ENCODE results near the gene TMEM50B. TPM values are rescaled to one million over a fixed set of nuclear protein-coding genes. Genes with fewer than 3 reads are reported as not detected.
A peak's percentile ranks its signal among the peaks of the same experiment; 100 is the strongest.

Gene TMEM50B
- total RNA-seq, 1 experiment from 2014 or later = 28.4 TPM

DNA sequence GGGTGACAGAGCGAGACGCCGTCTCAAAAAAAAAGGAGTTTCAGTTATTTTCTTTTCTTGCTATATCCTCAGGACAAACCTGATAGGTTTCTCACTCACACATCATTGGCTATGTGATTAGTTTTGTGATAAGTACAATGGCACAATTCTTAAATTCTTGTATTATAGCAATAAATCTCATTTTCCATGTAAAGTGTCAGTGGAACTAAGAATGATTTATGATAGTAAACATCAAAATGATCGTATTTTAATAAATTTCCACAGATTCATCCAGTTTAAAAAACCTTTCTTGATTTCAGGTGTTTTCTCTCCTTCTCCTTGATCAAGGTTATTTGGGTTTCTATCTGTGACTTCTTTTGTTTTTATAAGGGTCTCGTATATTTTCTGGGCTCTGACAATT, 8.2 kb upstream of the TMEM50B start:
- no peak overlapping the region for H3K27ac Mint-ChIP-seq (ENCODE audit: unreplicated experiment)
- no peaks in the 10 kb centered on the region for H3K9me3 Mint-ChIP-seq (ENCODE audit: low read depth, unreplicated experiment)
- BruUV-seq (replicated peaks) = no TSS peak
- no peak overlapping the region for H3K4me3 Mint-ChIP-seq (ENCODE audit: low read depth, unreplicated experiment)
- no peak for DNase-seq
- intact Hi-C loops (cut with micrococcal nuclease; ENCODE audit: unreplicated experiment) = no loop called here
- no peaks in the 10 kb centered on the region for H3K27me3 Mint-ChIP-seq (ENCODE audit: unreplicated experiment)
- CTCF ChIA-PET = no interaction called here
- H3K4me1 Mint-ChIP-seq (ENCODE audit: low read depth, unreplicated experiment) = no peaks in the 10 kb centered on the region
- no peak for TF ChIP-seq CTCF (IDR thresholded peaks at IDR 0.05; ENCODE audit: unreplicated experiment)
- peaks cover 13% of the 10 kb centered on the region for H3K36me3 Mint-ChIP-seq (ENCODE audit: insufficient read depth, unreplicated experiment)

- no peak overlapping the region for H3K27ac Mint-ChIP-seq (ENCODE audit: unreplicated experiment)
- TF ChIP-seq CTCF (IDR thresholded peaks at IDR 0.05; ENCODE audit: unreplicated experiment) = no peak
- no peaks in the 10 kb centered on the region for H3K9me3 Mint-ChIP-seq (ENCODE audit: low read depth, unreplicated experiment)
- no peak overlapping the region for H3K4me3 Mint-ChIP-seq (ENCODE audit: low read depth, unreplicated experiment)
- BruUV-seq (replicated peaks) = no TSS peak
- intact Hi-C loops (cut with micrococcal nuclease; ENCODE audit: unreplicated experiment) = no loop called here
- no peaks in the 10 kb centered on the region for H3K27me3 Mint-ChIP-seq (ENCODE audit: unreplicated experiment)
- H3K36me3 Mint-ChIP-seq (ENCODE audit: insufficient read depth, unreplicated experiment) = peaks cover 30% of the 10 kb centered on the region
- CTCF ChIA-PET = interaction anchor here (0.9 kb wide), 1 partner anchor 20 kb away, joined by 3 read pairs; no protein-coding TSS in a partner anchor
- no peaks in the 10 kb centered on the region for H3K4me1 Mint-ChIP-seq (ENCODE audit: low read depth, unreplicated experiment)
- no peak for DNase-seq
Observed at GRCh38 chr21:33481314-33481943, 1.7 kb upstream of the TMEM50B start.

DNA sequence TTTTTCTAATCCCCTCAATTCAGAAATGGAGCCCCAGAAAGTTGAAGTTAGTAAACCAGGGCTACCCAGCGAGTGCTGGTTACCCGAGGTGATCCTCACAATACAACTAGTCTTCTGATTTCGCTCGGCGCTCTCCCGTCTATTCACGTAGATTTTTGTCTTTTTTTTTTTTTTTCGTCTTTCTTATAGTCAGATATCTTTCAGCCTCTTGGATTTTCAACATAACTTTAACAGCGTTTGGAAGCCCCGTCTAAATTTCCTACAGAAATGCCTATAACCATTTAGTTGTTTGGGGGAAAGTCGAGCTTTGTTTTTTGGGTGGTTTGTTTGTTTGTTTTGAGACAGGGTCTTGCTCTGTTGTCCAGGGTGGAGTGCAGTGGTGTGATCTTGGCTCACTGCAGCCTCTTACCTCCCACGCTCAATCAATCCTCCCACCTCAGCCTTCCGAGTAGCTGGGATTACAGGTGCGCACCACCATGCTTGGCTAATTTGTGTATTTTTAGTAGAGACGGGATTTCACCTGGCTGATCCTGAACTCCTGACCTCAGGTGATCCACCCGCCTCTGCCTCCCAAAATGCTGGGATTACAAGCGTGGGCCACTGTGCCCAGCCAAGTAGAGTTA, 818 bp upstream of the TMEM50B start:
- H3K27me3 Mint-ChIP-seq (ENCODE audit: unreplicated experiment) = no peaks in the 10 kb centered on the region
- intact Hi-C loops (cut with micrococcal nuclease; ENCODE audit: unreplicated experiment) = no loop called here
- peak overlapping the region; percentile 48 for H3K27ac Mint-ChIP-seq (ENCODE audit: unreplicated experiment)
- H3K36me3 Mint-ChIP-seq (ENCODE audit: insufficient read depth, unreplicated experiment) = peaks cover 30% of the 10 kb centered on the region
- BruUV-seq (replicated peaks) = TSS peak; percentile 70
- no peaks in the 10 kb centered on the region for H3K9me3 Mint-ChIP-seq (ENCODE audit: low read depth, unreplicated experiment)
- CTCF ChIA-PET = interaction anchor here (0.9 to 1.3 kb wide), 5 partner anchors 10 to 540 kb away, joined by 4 to 7 read pairs (median 6); partner anchors contain the start of gene DNAJC28
- no peak for DNase-seq
- no peaks in the 10 kb centered on the region for H3K4me1 Mint-ChIP-seq (ENCODE audit: low read depth, unreplicated experiment)
- H3K4me3 Mint-ChIP-seq (ENCODE audit: low read depth, unreplicated experiment) = peak overlapping the region; percentile 73
- no peak for TF ChIP-seq CTCF (IDR thresholded peaks at IDR 0.05; ENCODE audit: unreplicated experiment)

GRCh38 chr21:33478935-33479678, 667 bp downstream of the TMEM50B start:
- H3K27ac Mint-ChIP-seq (ENCODE audit: unreplicated experiment) = peak overlapping the region; percentile 47
- no peaks in the 10 kb centered on the region for H3K27me3 Mint-ChIP-seq (ENCODE audit: unreplicated experiment)
- H3K4me3 Mint-ChIP-seq (ENCODE audit: low read depth, unreplicated experiment) = peak overlapping the region; percentile 73
- no peaks in the 10 kb centered on the region for H3K4me1 Mint-ChIP-seq (ENCODE audit: low read depth, unreplicated experiment)
- DNase-seq = peak; percentile 23
- intact Hi-C loops (cut with micrococcal nuclease; ENCODE audit: unreplicated experiment) = no loop called here
- no peak for TF ChIP-seq CTCF (IDR thresholded peaks at IDR 0.05; ENCODE audit: unreplicated experiment)
- H3K9me3 Mint-ChIP-seq (ENCODE audit: low read depth, unreplicated experiment) = no peaks in the 10 kb centered on the region
- CTCF ChIA-PET = interaction anchor here (0.9 to 1.3 kb wide), 4 partner anchors 12 to 416 kb away, joined by 6 to 11 read pairs (median 6); partner anchors contain the start of gene DNAJC28
- no TSS peak for BruUV-seq (replicated peaks)
- peaks cover 30% of the 10 kb centered on the region for H3K36me3 Mint-ChIP-seq (ENCODE audit: insufficient read depth, unreplicated experiment)

Measured in Calu3 (cell line).